Middle frontal gyrus (tissue), 1 donor: ENCODE measurements around the gene FAM229B.

Source experiments
- DNase-seq: peaks from one replicate; pipeline ENCODE4 v3.0.0-alpha.2; 2015; ENCODE audit warnings: low spot score; ENCODE audit errors: extremely low spot score

The FAM229B gene

GRCh38 chr6:112141707-112142106 lies 54.3 kb downstream of the FAM229B start:
- DNase-seq: no peak

GRCh38 chr6:112144145-112144926 lies 56.9 kb downstream of the FAM229B start:
- no peak for DNase-seq

DNA sequence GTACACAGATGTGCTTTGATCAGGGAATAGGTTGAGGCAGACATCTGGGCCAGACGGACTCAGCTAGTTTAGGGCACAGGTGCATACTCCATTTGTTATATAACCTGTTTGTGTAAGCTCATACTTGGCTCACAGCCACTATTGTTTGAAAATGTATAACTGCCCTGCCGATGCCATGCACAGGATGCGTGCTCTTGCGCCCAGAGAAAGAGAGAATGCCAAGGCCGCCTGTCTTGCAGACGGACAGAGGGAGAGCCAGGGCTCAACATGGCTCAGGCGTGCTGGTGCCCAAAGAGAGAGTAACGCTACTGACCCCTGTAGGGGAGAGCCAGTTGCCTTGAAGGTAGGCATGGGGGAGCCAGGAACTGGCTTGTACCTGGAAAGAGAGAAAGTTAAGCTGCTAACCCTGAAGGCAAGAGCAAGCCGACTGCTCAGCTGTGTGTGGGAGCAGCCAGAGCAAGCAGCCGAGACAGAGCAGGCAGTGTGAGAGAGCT lies 57.7 kb downstream of the FAM229B start:
- DNase-seq: no peak

DNA sequence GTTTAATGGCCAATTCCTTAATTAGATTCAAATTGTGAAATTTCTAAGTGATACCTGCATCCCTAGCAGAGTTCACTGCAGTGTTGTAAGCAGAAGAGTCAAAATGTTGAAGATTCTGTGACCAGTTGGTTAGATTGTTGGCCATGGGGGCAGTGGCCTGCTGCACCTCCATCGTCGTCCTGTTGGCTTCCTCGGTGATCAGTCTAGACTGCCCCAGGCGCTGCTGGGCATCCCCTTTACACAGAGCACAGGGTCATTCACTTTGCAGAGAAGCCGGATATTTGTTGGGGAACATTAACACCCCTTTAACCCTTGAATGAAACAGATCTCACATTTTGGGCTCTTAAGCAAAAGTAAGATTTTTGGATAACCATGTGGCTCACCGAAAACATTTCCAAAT lies 60.7 kb downstream of the FAM229B start:
- no peak for DNase-seq

DNA sequence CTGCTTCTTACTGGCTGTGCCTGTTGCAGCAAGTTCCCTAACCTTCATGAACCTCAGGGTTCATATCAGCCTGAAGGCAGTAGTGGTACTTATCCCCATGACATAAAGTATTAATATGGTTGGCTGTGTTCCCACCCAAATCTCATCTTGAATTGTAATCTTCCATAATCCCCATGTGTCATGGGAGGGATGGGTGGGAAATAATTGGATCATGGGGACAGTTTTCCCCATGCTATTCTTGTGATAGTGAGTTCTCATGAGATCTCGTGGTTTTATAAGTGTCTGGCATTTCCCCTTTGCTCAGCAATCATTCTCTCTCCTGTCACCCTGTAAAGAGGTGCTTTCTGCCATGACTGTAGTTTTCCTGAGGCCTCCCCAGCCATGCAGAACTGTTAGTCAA lies 61.8 kb downstream of the FAM229B start:
- no peak for DNase-seq

DNA sequence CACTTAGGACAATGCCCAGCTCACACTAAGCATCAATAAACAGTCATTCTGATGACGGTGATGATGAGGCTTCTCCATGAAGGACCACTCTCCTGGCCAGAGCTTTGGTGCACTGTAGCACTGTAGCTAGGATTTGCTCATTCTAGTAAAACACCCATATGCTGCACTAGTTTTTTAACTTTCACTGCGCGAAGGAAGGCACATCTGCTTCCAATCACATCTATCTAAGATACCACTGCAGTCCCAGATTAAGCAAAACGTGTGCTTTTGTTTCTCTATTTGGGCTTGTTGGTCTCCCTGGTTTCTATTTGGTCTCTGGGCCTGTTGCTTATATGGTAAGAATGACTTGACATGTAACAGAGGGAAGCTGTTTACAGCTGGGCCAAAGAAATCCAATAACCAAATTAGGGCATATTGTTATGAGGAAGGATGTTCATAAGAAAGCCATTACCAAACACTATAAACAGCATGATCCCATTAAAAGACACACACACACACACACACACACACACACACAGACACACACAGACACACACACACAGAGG lies 62.4 kb downstream of the FAM229B start:
- no peak for DNase-seq

DNA sequence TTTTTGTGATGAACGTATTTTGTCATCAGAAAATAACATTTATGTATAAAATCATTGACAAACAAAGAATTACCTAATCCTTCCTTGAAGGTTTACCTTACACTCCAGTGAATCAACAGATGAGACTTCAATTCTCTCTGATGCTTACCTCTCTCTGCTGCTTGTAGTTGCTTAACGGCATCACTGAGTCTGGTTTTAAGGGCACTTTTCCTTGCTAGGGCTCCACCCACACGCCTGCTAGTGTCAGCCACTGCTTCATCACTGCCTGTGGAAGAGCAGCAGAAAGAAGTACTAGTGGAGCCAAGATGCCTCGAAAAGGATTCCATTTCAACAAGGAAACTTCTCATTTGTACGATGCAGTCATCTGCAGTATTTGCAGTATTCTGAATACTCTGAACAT lies 63.0 kb downstream of the FAM229B start:
- DNase-seq: no peak
